ENCODE measurements around the gene KRT13. TPM values are rescaled to one million over a fixed set of nuclear protein-coding genes. Genes with fewer than 3 reads are reported as not detected.

KRT13 gene
- total RNA-seq, 1 experiment from 2014 or later, result 1.4 TPM

DNA sequence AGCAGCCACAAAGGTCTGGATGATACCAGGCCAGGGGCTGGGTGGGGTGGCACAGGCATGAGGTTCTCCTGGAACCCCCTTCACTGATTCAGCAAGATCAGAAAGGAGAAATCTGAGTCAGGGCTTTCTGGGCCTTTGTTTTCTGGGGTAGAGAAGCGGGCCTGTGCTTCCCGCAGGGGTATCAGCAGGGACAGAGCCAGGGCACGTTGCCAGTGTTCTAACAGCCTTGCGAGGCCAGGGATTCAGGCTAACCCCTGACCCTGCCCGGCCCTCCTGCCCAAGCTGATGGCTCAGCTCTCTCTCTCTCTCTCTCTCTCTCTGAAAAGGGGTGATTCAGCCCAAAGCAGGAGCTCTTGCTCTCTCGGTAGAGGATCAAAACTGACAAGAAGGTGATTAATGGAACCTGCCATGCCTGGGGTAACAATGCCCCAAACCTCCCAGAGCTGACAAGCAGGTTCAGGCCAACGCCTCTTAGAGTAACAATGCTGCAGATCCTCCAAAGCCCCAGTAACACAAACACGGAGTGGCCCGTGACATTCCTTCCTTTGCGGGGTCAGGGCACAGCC lies 2.0 kb upstream of the KRT13 start:
- Histone ChIP-seq H3K79me2 (ENCODE audit: low read length) (no peaks in the 10 kb centered on the region), H3K4me3 (ENCODE audit: low read length) (no peak overlapping the region), H3K36me3 (ENCODE audit: low read depth, low read length) (no peaks in the 10 kb centered on the region), H3K27ac (ENCODE audit: low read length) (no peak overlapping the region), H3K9me3 (ENCODE audit: low read length) (no peaks in the 10 kb centered on the region), H2AFZ (ENCODE audit: low read length) (no peak overlapping the region), H3K4me2 (ENCODE audit: low read length) (no peak overlapping the region), H4K20me1 (ENCODE audit: low read length) (no peaks in the 10 kb centered on the region), H3K4me1 (ENCODE audit: insufficient read depth, low read length) (peaks cover 13% of the 10 kb centered on the region), H3K9ac (ENCODE audit: low read length) (no peak overlapping the region), H3K9me2 (replicated peaks; ENCODE audit: low read length) (no peaks in the 10 kb centered on the region), H3K27me3 (ENCODE audit: low read length) (no peaks in the 10 kb centered on the region), H3F3A (ENCODE audit: low read length, unreplicated experiment) (no peaks in the 10 kb centered on the region)
- DNase-seq (no peak), ATAC-seq (no peak)
- TF ChIP-seq EZH2 (IDR thresholded peaks at IDR 0.05; ENCODE audit: low read length, unreplicated experiment), result no peak
- TF ChIP-seq, protein P1, sequence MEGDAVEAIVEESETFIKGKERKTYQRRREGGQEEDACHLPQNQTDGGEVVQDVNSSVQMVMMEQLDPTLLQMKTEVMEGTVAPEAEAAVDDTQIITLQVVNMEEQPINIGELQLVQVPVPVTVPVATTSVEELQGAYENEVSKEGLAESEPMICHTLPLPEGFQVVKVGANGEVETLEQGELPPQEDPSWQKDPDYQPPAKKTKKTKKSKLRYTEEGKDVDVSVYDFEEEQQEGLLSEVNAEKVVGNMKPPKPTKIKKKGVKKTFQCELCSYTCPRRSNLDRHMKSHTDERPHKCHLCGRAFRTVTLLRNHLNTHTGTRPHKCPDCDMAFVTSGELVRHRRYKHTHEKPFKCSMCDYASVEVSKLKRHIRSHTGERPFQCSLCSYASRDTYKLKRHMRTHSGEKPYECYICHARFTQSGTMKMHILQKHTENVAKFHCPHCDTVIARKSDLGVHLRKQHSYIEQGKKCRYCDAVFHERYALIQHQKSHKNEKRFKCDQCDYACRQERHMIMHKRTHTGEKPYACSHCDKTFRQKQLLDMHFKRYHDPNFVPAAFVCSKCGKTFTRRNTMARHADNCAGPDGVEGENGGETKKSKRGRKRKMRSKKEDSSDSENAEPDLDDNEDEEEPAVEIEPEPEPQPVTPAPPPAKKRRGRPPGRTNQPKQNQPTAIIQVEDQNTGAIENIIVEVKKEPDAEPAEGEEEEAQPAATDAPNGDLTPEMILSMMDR (conservative IDR thresholded peaks at IDR 0.05; ENCODE audit: low read depth, low read length), result no peak
- no peak for TF ChIP-seq EZH2phosphoT487 (IDR thresholded peaks at IDR 0.05; ENCODE audit: borderline replicate concordance, low read length)
- intact Hi-C loops (cut with micrococcal nuclease), result no loop called here
- BruUV-seq (replicated peaks), result no TSS peak
- ChIA-PET POLR2A (ENCODE audit: unreplicated experiment) (no interaction called here), CTCF (no interaction called here)

DNA sequence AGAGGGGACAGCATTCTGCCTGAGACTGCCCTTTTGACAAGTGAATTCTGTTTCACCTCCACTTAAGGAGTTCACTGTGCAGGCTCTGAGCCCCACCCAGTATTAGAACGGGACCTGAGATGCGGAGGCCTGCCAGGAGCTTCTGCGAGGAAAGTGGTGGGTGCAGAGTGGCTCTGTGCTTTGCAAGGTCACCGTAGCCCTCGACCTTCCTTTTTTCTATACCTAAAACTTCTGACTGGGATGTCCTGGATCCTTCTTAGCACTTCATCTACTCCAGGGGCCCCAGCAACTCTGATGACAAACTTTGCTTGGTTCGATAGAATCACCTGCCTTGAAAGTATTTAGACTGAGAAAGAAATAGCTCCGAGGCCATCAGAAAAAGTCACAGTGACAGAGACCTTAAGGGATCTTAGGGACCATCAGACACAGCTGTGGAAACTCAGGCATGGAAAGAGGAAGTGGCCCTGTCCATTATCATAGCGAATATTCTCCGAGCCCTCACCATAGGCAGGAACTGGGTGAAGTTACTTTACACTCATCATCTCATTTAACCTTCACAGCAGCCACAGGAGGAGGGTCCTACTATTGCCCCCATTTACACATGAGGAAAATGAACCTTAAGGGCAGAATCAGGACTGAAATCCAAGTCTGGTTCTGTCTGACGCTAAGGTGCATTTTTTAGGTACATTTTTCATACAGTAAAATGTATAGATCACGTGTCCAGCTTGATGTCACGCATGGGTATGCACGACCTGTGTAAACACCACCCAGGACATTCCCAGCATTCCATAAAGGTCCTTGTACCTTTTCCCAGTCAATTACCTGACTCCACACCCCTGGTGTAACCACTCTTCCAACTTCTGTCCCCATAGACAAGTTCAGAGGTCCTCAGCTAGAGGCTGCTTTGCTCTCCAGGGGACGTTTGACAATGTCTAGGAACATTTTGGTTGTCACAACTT lies 676 bp upstream of the KRT13 start:
- Histone ChIP-seq H3K4me2 (ENCODE audit: low read length) (no peak overlapping the region), H3K4me1 (ENCODE audit: insufficient read depth, low read length) (peaks cover 10% of the 10 kb centered on the region), H4K20me1 (ENCODE audit: low read length) (no peaks in the 10 kb centered on the region), H3K9me3 (ENCODE audit: low read length) (no peaks in the 10 kb centered on the region), H3K9ac (ENCODE audit: low read length) (no peak overlapping the region), H3K27me3 (ENCODE audit: low read length) (no peaks in the 10 kb centered on the region), H3K27ac (ENCODE audit: low read length) (no peak overlapping the region), H3K9me2 (replicated peaks; ENCODE audit: low read length) (no peaks in the 10 kb centered on the region), H3K79me2 (ENCODE audit: low read length) (no peaks in the 10 kb centered on the region), H3F3A (ENCODE audit: low read length, unreplicated experiment) (no peaks in the 10 kb centered on the region), H3K4me3 (ENCODE audit: low read length) (no peak overlapping the region), H3K36me3 (ENCODE audit: low read depth, low read length) (no peaks in the 10 kb centered on the region), H2AFZ (ENCODE audit: low read length) (no peak overlapping the region)
- CTCF ChIA-PET, result no interaction called here
- ATAC-seq, result no peak
- intact Hi-C loops (cut with micrococcal nuclease), result no loop called here
- no peak for DNase-seq
- BruUV-seq (replicated peaks), result no TSS peak
- POLR2A ChIA-PET (ENCODE audit: unreplicated experiment), result interaction anchor here (0.7 kb wide), 1 partner anchor 24 kb away, joined by 3 read pairs; no protein-coding TSS in a partner anchor
- TF ChIP-seq EZH2phosphoT487 (IDR thresholded peaks at IDR 0.05; ENCODE audit: borderline replicate concordance, low read length) (no peak), EZH2 (IDR thresholded peaks at IDR 0.05; ENCODE audit: low read length, unreplicated experiment) (no peak)
- TF ChIP-seq, protein P1 (conservative IDR thresholded peaks at IDR 0.05; ENCODE audit: low read depth, low read length), result no peak

Data from PC-3 (cell line).